Measurements from ENCODE around the gene CDK2AP2.

Gene CDK2AP2

GRCh38 chr11:67464411-67465188 is 43.4 kb downstream of the CDK2AP2 start:
- DNase-seq: peak; percentile 72

GRCh38 chr11:67463680-67464410 is 44.1 kb downstream of the CDK2AP2 start:
- no peak for DNase-seq

- DNase-seq: no peak
Measured at GRCh38 chr11:67463186-67463585, 44.8 kb downstream of the CDK2AP2 start.

- no peak for DNase-seq
Measured at GRCh38 chr11:67458266-67458665, 49.7 kb downstream of the CDK2AP2 start.

- no peak for DNase-seq
Measured at GRCh38 chr11:67457453-67457852, 50.5 kb downstream of the CDK2AP2 start.

All from HCEC 1CT (cell line).